ENCODE measurements around the gene DCDC2C.

DNA sequence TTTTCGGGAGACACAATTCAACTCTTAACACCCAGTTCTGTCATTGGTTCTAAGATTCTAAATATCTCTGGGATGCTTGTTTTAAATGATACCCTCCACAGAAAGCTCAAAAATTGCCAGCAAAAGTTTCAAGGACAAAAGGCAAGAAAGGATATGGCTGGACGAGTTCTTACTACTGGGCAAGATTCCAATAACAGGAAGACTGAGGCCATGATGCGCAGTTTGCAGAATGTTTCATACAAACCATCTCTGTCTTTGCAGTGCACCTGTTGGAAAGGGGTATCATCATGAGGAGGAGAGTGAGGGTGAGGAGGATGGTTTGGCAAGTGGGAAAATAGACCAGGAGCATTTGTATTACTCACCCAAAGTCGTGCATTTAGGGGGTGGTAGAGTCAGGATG, 172.8 kb downstream of the DCDC2C start:
- TF ChIP-seq RAD21 (conservative IDR thresholded peaks at IDR 0.05) (no peak), TAF1 (IDR thresholded peaks at IDR 0.05; ENCODE audit: low read depth) (no peak)
- TF ChIP-seq, protein P1, sequence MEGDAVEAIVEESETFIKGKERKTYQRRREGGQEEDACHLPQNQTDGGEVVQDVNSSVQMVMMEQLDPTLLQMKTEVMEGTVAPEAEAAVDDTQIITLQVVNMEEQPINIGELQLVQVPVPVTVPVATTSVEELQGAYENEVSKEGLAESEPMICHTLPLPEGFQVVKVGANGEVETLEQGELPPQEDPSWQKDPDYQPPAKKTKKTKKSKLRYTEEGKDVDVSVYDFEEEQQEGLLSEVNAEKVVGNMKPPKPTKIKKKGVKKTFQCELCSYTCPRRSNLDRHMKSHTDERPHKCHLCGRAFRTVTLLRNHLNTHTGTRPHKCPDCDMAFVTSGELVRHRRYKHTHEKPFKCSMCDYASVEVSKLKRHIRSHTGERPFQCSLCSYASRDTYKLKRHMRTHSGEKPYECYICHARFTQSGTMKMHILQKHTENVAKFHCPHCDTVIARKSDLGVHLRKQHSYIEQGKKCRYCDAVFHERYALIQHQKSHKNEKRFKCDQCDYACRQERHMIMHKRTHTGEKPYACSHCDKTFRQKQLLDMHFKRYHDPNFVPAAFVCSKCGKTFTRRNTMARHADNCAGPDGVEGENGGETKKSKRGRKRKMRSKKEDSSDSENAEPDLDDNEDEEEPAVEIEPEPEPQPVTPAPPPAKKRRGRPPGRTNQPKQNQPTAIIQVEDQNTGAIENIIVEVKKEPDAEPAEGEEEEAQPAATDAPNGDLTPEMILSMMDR (IDR thresholded peaks at IDR 0.05; ENCODE audit: poor library complexity, severe bottlenecking): no peak
